Ishikawa (cell line): ENCODE results near the gene SMCO1.

ENCODE experiments used
- CEBPB ChIP-seq: IDR thresholded peaks from 2 replicates; pipeline ENCODE4 v1.6.1; 2012
- CREB1 ChIP-seq: IDR thresholded peaks from 2 replicates; pipeline ENCODE4 v1.6.1; 2012; ENCODE audit warnings: low read depth
- EGR1 ChIP-seq: IDR thresholded peaks from 2 replicates; pipeline ENCODE4 v1.6.1; 2012
- EP300 ChIP-seq: IDR thresholded peaks from 2 replicates; pipeline ENCODE4 v1.6.1; 2012; ENCODE audit warnings: borderline replicate concordance
- FOXM1 ChIP-seq: IDR thresholded peaks from 2 replicates; pipeline ENCODE4 v1.6.1; 2012; ENCODE audit warnings: low read depth, borderline replicate concordance
- MAX ChIP-seq: IDR thresholded peaks from 2 replicates; pipeline ENCODE4 v1.6.1; 2012
- NFIC ChIP-seq: IDR thresholded peaks from 2 replicates; pipeline ENCODE4 v1.6.1; 2012
- RAD21 ChIP-seq: IDR thresholded peaks from 2 replicates; pipeline ENCODE4 v1.6.1; 2012; ENCODE audit warnings: low read depth
- REST ChIP-seq: IDR thresholded peaks from 2 replicates; pipeline ENCODE4 v1.6.1; 2012; ENCODE audit warnings: low read depth, mild to moderate bottlenecking
- TAF1 ChIP-seq: IDR thresholded peaks from 2 replicates; pipeline ENCODE4 v1.6.1; 2012; ENCODE audit warnings: low read depth, mild to moderate bottlenecking
- TCF12 ChIP-seq: IDR thresholded peaks from 2 replicates; pipeline ENCODE4 v1.6.1; 2012; ENCODE audit warnings: low read depth
- TEAD4 ChIP-seq: IDR thresholded peaks from 2 replicates; pipeline ENCODE4 v1.6.1; 2012
- USF1 ChIP-seq: IDR thresholded peaks from 2 replicates; pipeline ENCODE4 v1.6.1; 2012
- YY1 ChIP-seq: IDR thresholded peaks from 2 replicates; pipeline ENCODE4 v1.6.1; 2012; ENCODE audit warnings: low read depth
- ZBTB7A ChIP-seq: IDR thresholded peaks from 2 replicates; pipeline ENCODE4 v1.6.1; 2012; ENCODE audit warnings: low read depth

Gene SMCO1

GRCh38 chr3:196471551-196471950, 43.6 kb downstream of the SMCO1 start:
- TF ChIP-seq ZBTB7A (no peak), YY1 (no peak), TEAD4 (no peak), NFIC (no peak)

- no peak for TF ChIP-seq CREB1
- no peak for TF ChIP-seq FOXM1
- TF ChIP-seq MAX: no peak
- no peak for TF ChIP-seq USF1
- no peak for TF ChIP-seq TCF12
- TF ChIP-seq RAD21: no peak
- TF ChIP-seq TAF1: no peak
- TF ChIP-seq EP300: no peak
Observed at GRCh38 chr3:196463804-196464203, 51.3 kb downstream of the SMCO1 start.

- TF ChIP-seq EP300: no peak
- TF ChIP-seq TAF1: no peak
- TF ChIP-seq MAX: no peak
- TF ChIP-seq CREB1: no peak
- no peak for TF ChIP-seq EGR1
- no peak for TF ChIP-seq YY1
- no peak for TF ChIP-seq CEBPB
- no peak for TF ChIP-seq NFIC
- TF ChIP-seq REST: no peak
- TF ChIP-seq FOXM1: no peak
- no peak for TF ChIP-seq USF1
- TF ChIP-seq RAD21: no peak
- no peak for TF ChIP-seq ZBTB7A
- no peak for TF ChIP-seq TEAD4
- TF ChIP-seq TCF12: no peak
Observed at GRCh38 chr3:196463478-196463756, 51.7 kb downstream of the SMCO1 start.

- no peak for TF ChIP-seq REST
- TF ChIP-seq TCF12: no peak
- no peak for TF ChIP-seq NFIC
- no peak for TF ChIP-seq ZBTB7A
- TF ChIP-seq TAF1: no peak
- TF ChIP-seq MAX: no peak
- no peak for TF ChIP-seq EP300
Observed at GRCh38 chr3:196458063-196458462, 57.1 kb downstream of the SMCO1 start.
